Measurements from ENCODE around the gene ABCA13.
"Not testable (repeated sequence)": the region's sequence is repeated elsewhere in the genome, so short reads cannot be mapped to it uniquely, and the experiment has no call there.

Gene ABCA13

GRCh38 chr7:48171202-48171601 lies at the start of gene ABCA13:
Gene ABCA13 (plus strand): TSS chr7:48171458. CDS start chr7:48171484, 26 bp downstream.
- DNase-seq = no peak

- DNase-seq = no peak
Observed at GRCh38 chr7:48126037-48126436, 45.2 kb upstream of the ABCA13 start.

- DNase-seq = no peak
Observed at GRCh38 chr7:48130658-48131108, 40.6 kb upstream of the ABCA13 start.

GRCh38 chr7:48132792-48133191 lies 38.5 kb upstream of the ABCA13 start:
- DNase-seq = no peak

GRCh38 chr7:48139459-48139858 lies 31.8 kb upstream of the ABCA13 start:
- no peak for DNase-seq

- DNase-seq = no peak
Observed at GRCh38 chr7:48140001-48140681, 31.1 kb upstream of the ABCA13 start.

GRCh38 chr7:48141521-48141920 lies 29.7 kb upstream of the ABCA13 start:
- no peak for DNase-seq

GRCh38 chr7:48144291-48144768 lies 26.9 kb upstream of the ABCA13 start:
- no peak for DNase-seq

- no peak for DNase-seq
Observed at GRCh38 chr7:48147078-48147591, 24.1 kb upstream of the ABCA13 start.

- DNase-seq = not testable (repeated sequence)
Observed at GRCh38 chr7:48147690-48148089, 23.6 kb upstream of the ABCA13 start.

- DNase-seq = no peak
Observed at GRCh38 chr7:48148311-48148710, 22.9 kb upstream of the ABCA13 start.

- DNase-seq = no peak
Observed at GRCh38 chr7:48149058-48149457, 22.2 kb upstream of the ABCA13 start.

- DNase-seq = no peak
Observed at GRCh38 chr7:48150086-48150485, 21.2 kb upstream of the ABCA13 start.

GRCh38 chr7:48154792-48155413 lies 16.4 kb upstream of the ABCA13 start:
- DNase-seq = peak; percentile 37 to 38

- no peak for DNase-seq
Observed at GRCh38 chr7:48158404-48158803, 12.9 kb upstream of the ABCA13 start.

GRCh38 chr7:48161407-48162125 lies 9.7 kb upstream of the ABCA13 start:
- no peak for DNase-seq

- no peak for DNase-seq
Observed at GRCh38 chr7:48165157-48165556, 6.1 kb upstream of the ABCA13 start.

- DNase-seq = no peak
Observed at GRCh38 chr7:48168159-48168558, 3.1 kb upstream of the ABCA13 start.

- DNase-seq = no peak
Observed at GRCh38 chr7:48170506-48170905, 752 bp upstream of the ABCA13 start.

GRCh38 chr7:48173313-48173712 lies 2.1 kb downstream of the ABCA13 start:
- DNase-seq = no peak

- DNase-seq = no peak
Observed at GRCh38 chr7:48173756-48174382, 2.6 kb downstream of the ABCA13 start.

- DNase-seq = no peak
Observed at GRCh38 chr7:48175019-48175418, 3.8 kb downstream of the ABCA13 start.

GRCh38 chr7:48176356-48176893 lies 5.2 kb downstream of the ABCA13 start:
- DNase-seq = no peak

Measured in activated T-cell treated with anti-CD3 and anti-CD28 coated beads, Interleukin-2, amount 50 U/mL, for 48 hours (primary cell).